Activated naive CD8-positive, alpha-beta T cell treated with anti-CD3 and anti-CD28 coated beads, Interleukin-2, amount 50 U/mL, for 16 hours (primary cell): ENCODE data around the gene OLFM2.
"Not testable (repeated sequence)": the region's sequence is repeated elsewhere in the genome, so short reads cannot be mapped to it uniquely, and the experiment has no call there.

Experiments
- DNase-seq: peaks from one replicate; pipeline ENCODE4 v3.0.0-alpha.2; 2020; ENCODE audit warnings: low read depth, low spot score

Gene OLFM2

GRCh38 chr19:9936326-9937000 is at the start of gene OLFM2:
OLFM2 (minus strand) TSS chr19:9936515; CDS start chr19:9936366, 149 bp downstream.
- no peak for DNase-seq

GRCh38 chr19:9981406-9982260 is 45.3 kb upstream of the OLFM2 start:
- no peak for DNase-seq

- DNase-seq: no peak
Measured at GRCh38 chr19:9972103-9972502, 35.8 kb upstream of the OLFM2 start.

- DNase-seq: no peak
Measured at GRCh38 chr19:9971166-9971897, 35.0 kb upstream of the OLFM2 start.

GRCh38 chr19:9970481-9970880 is 34.2 kb upstream of the OLFM2 start:
- no peak for DNase-seq

- no peak for DNase-seq
Measured at GRCh38 chr19:9969688-9969975, 33.3 kb upstream of the OLFM2 start.

GRCh38 chr19:9968820-9969687 is 32.7 kb upstream of the OLFM2 start:
- no peak for DNase-seq

- no peak for DNase-seq
Measured at GRCh38 chr19:9967326-9967725, 31.0 kb upstream of the OLFM2 start.

- no peak for DNase-seq
Measured at GRCh38 chr19:9966448-9966847, 30.1 kb upstream of the OLFM2 start.

- DNase-seq: no peak
Measured at GRCh38 chr19:9966024-9966423, 29.7 kb upstream of the OLFM2 start.

GRCh38 chr19:9962623-9963290 is 26.4 kb upstream of the OLFM2 start:
- DNase-seq: no peak

GRCh38 chr19:9961103-9961502 is 24.8 kb upstream of the OLFM2 start:
- DNase-seq: no peak

- no peak for DNase-seq
Measured at GRCh38 chr19:9958379-9958821, 22.1 kb upstream of the OLFM2 start.

GRCh38 chr19:9956956-9957355 is 20.6 kb upstream of the OLFM2 start:
- DNase-seq: no peak

GRCh38 chr19:9953802-9954542 is 17.7 kb upstream of the OLFM2 start:
- no peak for DNase-seq

- no peak for DNase-seq
Measured at GRCh38 chr19:9952276-9952675, 16.0 kb upstream of the OLFM2 start.

GRCh38 chr19:9947441-9947840 is 11.1 kb upstream of the OLFM2 start:
- DNase-seq: no peak

- not testable (repeated sequence) for DNase-seq
Measured at GRCh38 chr19:9946528-9947125, 10.3 kb upstream of the OLFM2 start.

- DNase-seq: no peak
Measured at GRCh38 chr19:9945319-9945966, 9.1 kb upstream of the OLFM2 start.
